ENCODE measurements around the gene ADIPOR2. TPM values are rescaled to one million over a fixed set of nuclear protein-coding genes. Genes with fewer than 3 reads are reported as not detected.

The ADIPOR2 gene
- total RNA-seq, 1 donor from 2014 or later, result 43.0 TPM

GRCh38 chr12:1739368-1739767 lies 48.5 kb downstream of the ADIPOR2 start:
- Mint-ChIP-seq H3K4me3 (no peak overlapping the region), H3K4me1 (peaks cover 52% of the 10 kb centered on the region), H3K9me3 (no peaks in the 10 kb centered on the region), H3K27ac (no peak overlapping the region), H3K36me3 (ENCODE audit: low read depth) (peaks cover 4% of the 10 kb centered on the region), H3K27me3 (no peaks in the 10 kb centered on the region)
- TF ChIP-seq CTCF (IDR thresholded peaks at IDR 0.05), result no peak
- ChIA-PET CTCF (no interaction called here), POLR2A (interaction anchor here (1.3 kb wide), 1 partner anchor 1350 kb away, joined by 4 read pairs; the partner anchor contains the start of gene KDM5A)
- ATAC-seq (ENCODE audit: low read depth) (no peak), DNase-seq (no peak)
- intact Hi-C loops (cut with micrococcal nuclease), result no loop called here

GRCh38 chr12:1740161-1740948 lies 49.5 kb downstream of the ADIPOR2 start:
- TF ChIP-seq CTCF (IDR thresholded peaks at IDR 0.05), result no peak
- no peak for DNase-seq
- Mint-ChIP-seq H3K4me3 (no peak overlapping the region), H3K27ac (no peak overlapping the region), H3K36me3 (ENCODE audit: low read depth) (peaks cover 4% of the 10 kb centered on the region), H3K9me3 (no peaks in the 10 kb centered on the region), H3K27me3 (no peaks in the 10 kb centered on the region), H3K4me1 (peaks cover 57% of the 10 kb centered on the region)
- no peak for ATAC-seq (ENCODE audit: low read depth)
- CTCF ChIA-PET, result no interaction called here
- intact Hi-C loops (cut with micrococcal nuclease), result loop anchor here (5.0 kb wide), 1 partner anchor 33 kb away; no protein-coding TSS in a partner anchor
- POLR2A ChIA-PET, result interaction anchor here (1.3 kb wide), 1 partner anchor 1351 kb away, joined by 4 read pairs; the partner anchor contains the start of gene KDM5A

GRCh38 chr12:1741154-1741949 lies 50.5 kb downstream of the ADIPOR2 start:
- CTCF ChIA-PET, result no interaction called here
- no peaks in the 10 kb centered on the region for H3K9me3 Mint-ChIP-seq
- H3K4me3 Mint-ChIP-seq, result no peak overlapping the region
- peaks cover 65% of the 10 kb centered on the region for H3K4me1 Mint-ChIP-seq
- POLR2A ChIA-PET, result interaction anchor here (0.6 to 0.7 kb wide), 2 partner anchors 12 to 107 kb away, joined by 3 to 5 read pairs; no protein-coding TSS in a partner anchor
- TF ChIP-seq CTCF (IDR thresholded peaks at IDR 0.05), result no peak
- intact Hi-C loops (cut with micrococcal nuclease), result loop anchor here (5.0 kb wide), 1 partner anchor 34 kb away; no protein-coding TSS in a partner anchor
- H3K36me3 Mint-ChIP-seq (ENCODE audit: low read depth), result peaks cover 6% of the 10 kb centered on the region
- no peaks in the 10 kb centered on the region for H3K27me3 Mint-ChIP-seq
- H3K27ac Mint-ChIP-seq, result no peak overlapping the region
- DNase-seq, result no peak
- ATAC-seq (ENCODE audit: low read depth), result no peak

GRCh38 chr12:1744932-1745331 lies 54.1 kb downstream of the ADIPOR2 start:
- no peak overlapping the region for H3K27ac Mint-ChIP-seq
- ATAC-seq (ENCODE audit: low read depth) (no peak), DNase-seq (no peak)
- intact Hi-C loops (cut with micrococcal nuclease), result loop anchor here (5.0 kb wide), 1 partner anchor 38 kb away; no protein-coding TSS in a partner anchor
- peaks cover 60% of the 10 kb centered on the region for H3K4me1 Mint-ChIP-seq
- ChIA-PET CTCF (no interaction called here), POLR2A (no interaction called here)
- H3K4me3 Mint-ChIP-seq, result no peak overlapping the region
- H3K27me3 Mint-ChIP-seq, result no peaks in the 10 kb centered on the region
- peaks cover 4% of the 10 kb centered on the region for H3K9me3 Mint-ChIP-seq
- TF ChIP-seq CTCF (IDR thresholded peaks at IDR 0.05), result no peak
- peaks cover 18% of the 10 kb centered on the region for H3K36me3 Mint-ChIP-seq (ENCODE audit: low read depth)

- intact Hi-C loops (cut with micrococcal nuclease), result loop anchor here (2.0 kb wide), 1 partner anchor 15 kb away; no protein-coding TSS in a partner anchor
- Mint-ChIP-seq H3K9me3 (peaks cover 4% of the 10 kb centered on the region), H3K4me1 (peaks cover 37% of the 10 kb centered on the region), H3K36me3 (ENCODE audit: low read depth) (peaks cover 20% of the 10 kb centered on the region), H3K4me3 (no peak overlapping the region), H3K27ac (no peak overlapping the region), H3K27me3 (no peaks in the 10 kb centered on the region)
- DNase-seq, result no peak
- no peak for TF ChIP-seq CTCF (IDR thresholded peaks at IDR 0.05)
- CTCF ChIA-PET, result no interaction called here
- no peak for ATAC-seq (ENCODE audit: low read depth)
- POLR2A ChIA-PET, result no interaction called here
Observed at GRCh38 chr12:1747609-1748008, 56.7 kb downstream of the ADIPOR2 start.

Data from activated B cell treated with CpG ODN at 0.5 μM for 24 hours (primary cell).